Epidermal melanocyte (primary cell): ENCODE measurements around the gene CLPSL1.
"Not testable (repeated sequence)": the region's sequence is repeated elsewhere in the genome, so short reads cannot be mapped to it uniquely, and the experiment has no call there.

Experiments used
- DNase-seq: peaks from one replicate; pipeline ENCODE4 v3.0.0; 2011; ENCODE audit warnings: low spot score; ENCODE audit not compliant: insufficient read length

The CLPSL1 gene

GRCh38 chr6:35780719-35781118 is at the start of gene CLPSL1:
Gene CLPSL1 (plus strand): TSS chr6:35781019. CDS start chr6:35781111, 92 bp downstream.
- no peak for DNase-seq

- DNase-seq: peak; percentile 83
These were observed 49.4 kb upstream of the CLPSL1 start for GRCh38 chr6:35731414-35731735.

- DNase-seq: peak; percentile 81
These were observed 48.9 kb upstream of the CLPSL1 start for GRCh38 chr6:35731736-35732532.

GRCh38 chr6:35733633-35734032 is 47.2 kb upstream of the CLPSL1 start:
- no peak for DNase-seq

GRCh38 chr6:35734319-35734718 is 46.5 kb upstream of the CLPSL1 start:
- not testable (repeated sequence) for DNase-seq

- no peak for DNase-seq
These were observed 45.4 kb upstream of the CLPSL1 start for GRCh38 chr6:35735452-35735851.

GRCh38 chr6:35736253-35736894 is 44.4 kb upstream of the CLPSL1 start:
- peak; percentile 69 for DNase-seq

- DNase-seq: no peak
These were observed 43.8 kb upstream of the CLPSL1 start, which contains the start of gene ARMC12 for GRCh38 chr6:35736982-35737412. Gene ARMC12 (plus strand): TSS chr6:35737032. CDS start chr6:35737109, 77 bp downstream.

- DNase-seq: peak; percentile 79
These were observed 43.2 kb upstream of the CLPSL1 start for GRCh38 chr6:35737413-35738211.

- DNase-seq: no peak
These were observed 40.9 kb upstream of the CLPSL1 start for GRCh38 chr6:35739645-35740524.

GRCh38 chr6:35742842-35743241 is 38.0 kb upstream of the CLPSL1 start:
- DNase-seq: no peak

GRCh38 chr6:35745509-35745908 is 35.3 kb upstream of the CLPSL1 start:
- DNase-seq: no peak

GRCh38 chr6:35746516-35746915 is 34.3 kb upstream of the CLPSL1 start:
- DNase-seq: no peak

- DNase-seq: no peak
These were observed 32.9 kb upstream of the CLPSL1 start for GRCh38 chr6:35747877-35748276.

GRCh38 chr6:35750557-35750956 is 30.3 kb upstream of the CLPSL1 start:
- no peak for DNase-seq

GRCh38 chr6:35751594-35751993 is 29.2 kb upstream of the CLPSL1 start:
- DNase-seq: no peak

- DNase-seq: no peak
These were observed 28.5 kb upstream of the CLPSL1 start for GRCh38 chr6:35752330-35752729.

GRCh38 chr6:35754452-35755277 is 26.2 kb upstream of the CLPSL1 start:
- DNase-seq: no peak

- DNase-seq: peak; percentile 80
These were observed 25.4 kb upstream of the CLPSL1 start for GRCh38 chr6:35755278-35755924.
